ENCODE results near the gene P2RY12.

The P2RY12 gene

DNA sequence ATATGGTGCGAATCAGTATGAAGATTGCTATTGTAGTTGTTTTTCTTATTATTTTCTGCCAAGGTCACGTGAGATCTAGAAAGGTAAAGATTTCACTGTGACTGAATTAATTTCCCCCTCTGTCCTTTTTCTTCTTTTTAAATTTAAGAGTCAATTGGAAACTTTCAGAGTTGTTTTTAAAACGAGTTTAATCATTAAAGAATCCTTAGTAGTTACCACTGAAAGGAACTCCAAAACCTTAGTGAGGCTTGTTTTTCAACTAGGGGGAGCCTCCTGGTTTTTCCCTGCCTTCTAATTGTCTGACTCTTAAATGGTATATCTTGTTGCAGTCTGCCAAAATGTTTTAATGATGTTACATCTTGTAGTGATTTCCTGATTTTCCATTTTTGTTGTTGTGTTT lies 17.6 kb downstream of the P2RY12 start:
- H3K4me1 ChIP-seq (ENCODE audit: insufficient read depth, insufficient read length): no peaks in the 10 kb centered on the region
- H3K36me3 ChIP-seq (ENCODE audit: insufficient read depth, insufficient read length, low read length): peaks cover 3% of the 10 kb centered on the region
- H3K9ac ChIP-seq (ENCODE audit: insufficient read length, low read depth): no peak overlapping the region
- TF ChIP-seq YY1 (IDR thresholded peaks at IDR 0.05; ENCODE audit: insufficient read depth, insufficient read length) (no peak), SUZ12 (IDR thresholded peaks at IDR 0.05; ENCODE audit: extremely low read depth, insufficient read depth, insufficient read length) (no peak), ZNF274 (IDR thresholded peaks at IDR 0.05; ENCODE audit: low read depth, low read length) (no peak)
- H3K27me3 ChIP-seq (ENCODE audit: insufficient read depth, insufficient read length): no peaks in the 10 kb centered on the region
- no peak overlapping the region for H3K4me3 ChIP-seq (ENCODE audit: insufficient read length, low read depth)
- no peaks in the 10 kb centered on the region for H3K9me3 ChIP-seq (ENCODE audit: insufficient read depth, low read length)
- no peak for DNase-seq (ENCODE audit: low read depth, low spot score)

DNA sequence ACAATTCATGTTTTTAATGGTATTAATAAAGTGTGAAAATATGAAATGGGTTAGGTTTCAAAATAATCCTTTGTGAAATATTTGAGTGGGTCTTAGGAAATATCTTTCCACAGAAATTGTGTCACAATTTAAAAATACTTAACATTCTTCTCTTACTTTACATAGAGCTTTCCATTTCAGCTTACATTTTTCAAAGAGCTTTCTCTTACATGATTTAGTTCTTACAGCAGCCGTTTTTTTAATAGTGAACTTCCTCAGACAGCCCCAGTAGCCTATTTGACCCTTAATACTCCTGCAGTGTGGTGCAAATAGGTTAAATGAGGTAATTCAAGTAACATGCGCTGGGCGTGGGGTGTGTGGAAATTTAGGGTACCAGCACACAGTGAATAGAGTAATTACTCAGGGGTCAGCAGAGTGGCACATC lies 21.8 kb downstream of the P2RY12 start:
- Histone ChIP-seq H3K4me1 (ENCODE audit: insufficient read depth, insufficient read length) (no peaks in the 10 kb centered on the region), H3K9ac (ENCODE audit: insufficient read length, low read depth) (no peak overlapping the region), H3K4me3 (ENCODE audit: insufficient read length, low read depth) (no peak overlapping the region), H3K36me3 (ENCODE audit: insufficient read depth, insufficient read length, low read length) (peaks cover 3% of the 10 kb centered on the region), H3K27me3 (ENCODE audit: insufficient read depth, insufficient read length) (no peaks in the 10 kb centered on the region), H3K9me3 (ENCODE audit: insufficient read depth, low read length) (no peaks in the 10 kb centered on the region)
- no peak for DNase-seq (ENCODE audit: low read depth, low spot score)
- no peak for TF ChIP-seq YY1 (IDR thresholded peaks at IDR 0.05; ENCODE audit: insufficient read depth, insufficient read length)
- no peak for TF ChIP-seq ZNF274 (IDR thresholded peaks at IDR 0.05; ENCODE audit: low read depth, low read length)
- no peak for TF ChIP-seq SUZ12 (IDR thresholded peaks at IDR 0.05; ENCODE audit: extremely low read depth, insufficient read depth, insufficient read length)

DNA sequence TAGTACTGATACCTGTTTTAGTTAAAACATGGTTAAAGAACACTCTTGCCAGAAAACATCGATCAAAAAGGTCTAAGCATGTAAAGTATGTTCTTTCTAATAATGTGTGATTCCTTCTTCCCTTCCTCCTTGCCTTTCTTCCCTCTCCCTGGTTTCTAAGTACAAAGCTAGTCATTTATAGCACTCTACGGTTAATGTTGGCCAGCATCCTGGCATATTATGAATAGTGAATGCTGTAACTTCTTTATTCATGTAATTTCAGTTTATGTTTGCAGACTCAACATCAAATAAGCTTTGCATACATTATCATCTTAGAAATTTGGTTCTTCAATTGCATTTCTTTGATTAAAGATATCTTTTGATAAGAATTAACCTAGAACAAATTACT lies 27.1 kb downstream of the P2RY12 start:
- TF ChIP-seq ZNF274 (IDR thresholded peaks at IDR 0.05; ENCODE audit: low read depth, low read length) (no peak), YY1 (IDR thresholded peaks at IDR 0.05; ENCODE audit: insufficient read depth, insufficient read length) (no peak), SUZ12 (IDR thresholded peaks at IDR 0.05; ENCODE audit: extremely low read depth, insufficient read depth, insufficient read length) (no peak)
- Histone ChIP-seq H3K9ac (ENCODE audit: insufficient read length, low read depth) (no peak overlapping the region), H3K36me3 (ENCODE audit: insufficient read depth, insufficient read length, low read length) (peaks cover 8% of the 10 kb centered on the region), H3K27me3 (ENCODE audit: insufficient read depth, insufficient read length) (no peaks in the 10 kb centered on the region), H3K4me3 (ENCODE audit: insufficient read length, low read depth) (no peak overlapping the region), H3K4me1 (ENCODE audit: insufficient read depth, insufficient read length) (no peaks in the 10 kb centered on the region), H3K9me3 (ENCODE audit: insufficient read depth, low read length) (no peaks in the 10 kb centered on the region)
- no peak for DNase-seq (ENCODE audit: low read depth, low spot score)

DNA sequence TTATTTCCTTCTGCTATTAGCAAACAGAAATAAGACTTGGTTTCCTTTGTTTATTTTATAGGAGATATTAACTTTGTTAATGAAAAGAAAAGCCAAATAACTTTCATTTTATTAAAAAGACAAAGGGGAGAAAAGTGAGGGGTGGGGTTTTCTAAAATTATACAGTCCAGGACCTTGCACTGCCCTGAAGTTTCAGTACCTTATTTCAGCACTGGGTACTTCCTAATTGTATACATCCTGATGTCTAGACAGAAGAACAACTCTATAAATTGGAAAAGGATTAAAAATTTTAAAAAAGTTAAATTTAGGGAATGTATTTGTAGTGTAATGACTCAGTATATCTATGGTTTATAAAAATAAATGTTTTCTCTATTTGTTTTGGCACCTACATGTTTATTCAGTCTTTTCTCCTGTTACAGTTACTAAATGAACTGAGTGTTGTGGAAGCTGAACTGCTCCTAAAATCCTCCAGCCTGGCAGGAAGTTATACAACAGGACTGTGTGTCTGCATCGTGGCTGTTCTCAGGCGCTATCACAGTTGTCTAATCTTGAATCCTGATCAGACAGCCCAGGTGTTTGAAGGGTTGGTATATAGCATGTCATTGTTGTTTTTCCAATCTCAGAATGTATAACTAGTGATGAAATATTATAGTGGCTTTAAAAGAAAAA lies 27.6 kb downstream of the P2RY12 start:
- TF ChIP-seq ZNF274 (IDR thresholded peaks at IDR 0.05; ENCODE audit: low read depth, low read length) (no peak), SUZ12 (IDR thresholded peaks at IDR 0.05; ENCODE audit: extremely low read depth, insufficient read depth, insufficient read length) (no peak), YY1 (IDR thresholded peaks at IDR 0.05; ENCODE audit: insufficient read depth, insufficient read length) (no peak)
- DNase-seq (ENCODE audit: low read depth, low spot score): no peak

GRCh38 chr3:151351648-151352047 lies 32.9 kb downstream of the P2RY12 start:
- H3K9ac ChIP-seq (ENCODE audit: insufficient read length, low read depth): no peak overlapping the region
- no peaks in the 10 kb centered on the region for H3K27me3 ChIP-seq (ENCODE audit: insufficient read depth, insufficient read length)
- no peaks in the 10 kb centered on the region for H3K9me3 ChIP-seq (ENCODE audit: insufficient read depth, low read length)
- H3K36me3 ChIP-seq (ENCODE audit: insufficient read depth, insufficient read length, low read length): peaks cover 4% of the 10 kb centered on the region
- DNase-seq (ENCODE audit: low read depth, low spot score): no peak
- H3K4me3 ChIP-seq (ENCODE audit: insufficient read length, low read depth): no peak overlapping the region
- no peak for TF ChIP-seq YY1 (IDR thresholded peaks at IDR 0.05; ENCODE audit: insufficient read depth, insufficient read length)
- TF ChIP-seq ZNF274 (IDR thresholded peaks at IDR 0.05; ENCODE audit: low read depth, low read length): no peak
- no peak for TF ChIP-seq SUZ12 (IDR thresholded peaks at IDR 0.05; ENCODE audit: extremely low read depth, insufficient read depth, insufficient read length)
- H3K4me1 ChIP-seq (ENCODE audit: insufficient read depth, insufficient read length): peaks cover 2% of the 10 kb centered on the region

More for the DNA sequence above, 27.6 kb downstream of the P2RY12 start:
- H3K36me3 ChIP-seq (ENCODE audit: insufficient read depth, insufficient read length, low read length): peaks cover 8% of the 10 kb centered on the region
- no peak overlapping the region for H3K4me3 ChIP-seq (ENCODE audit: insufficient read length, low read depth)
- H3K4me1 ChIP-seq (ENCODE audit: insufficient read depth, insufficient read length): no peaks in the 10 kb centered on the region
- H3K9me3 ChIP-seq (ENCODE audit: insufficient read depth, low read length): no peaks in the 10 kb centered on the region
- H3K9ac ChIP-seq (ENCODE audit: insufficient read length, low read depth): no peak overlapping the region
- H3K27me3 ChIP-seq (ENCODE audit: insufficient read depth, insufficient read length): no peaks in the 10 kb centered on the region

- H3K4me1 ChIP-seq (ENCODE audit: insufficient read depth, insufficient read length): peaks cover 2% of the 10 kb centered on the region
- no peak for DNase-seq (ENCODE audit: low read depth, low spot score)
- no peaks in the 10 kb centered on the region for H3K27me3 ChIP-seq (ENCODE audit: insufficient read depth, insufficient read length)
- no peak overlapping the region for H3K9ac ChIP-seq (ENCODE audit: insufficient read length, low read depth)
- H3K9me3 ChIP-seq (ENCODE audit: insufficient read depth, low read length): no peaks in the 10 kb centered on the region
- no peak overlapping the region for H3K4me3 ChIP-seq (ENCODE audit: insufficient read length, low read depth)
- TF ChIP-seq ZNF274 (IDR thresholded peaks at IDR 0.05; ENCODE audit: low read depth, low read length) (no peak), YY1 (IDR thresholded peaks at IDR 0.05; ENCODE audit: insufficient read depth, insufficient read length) (no peak), SUZ12 (IDR thresholded peaks at IDR 0.05; ENCODE audit: extremely low read depth, insufficient read depth, insufficient read length) (no peak)
- H3K36me3 ChIP-seq (ENCODE audit: insufficient read depth, insufficient read length, low read length): peaks cover 4% of the 10 kb centered on the region
Observed at GRCh38 chr3:151351219-151351618, 33.3 kb downstream of the P2RY12 start.

- Histone ChIP-seq H3K9ac (ENCODE audit: insufficient read length, low read depth) (no peak overlapping the region), H3K27me3 (ENCODE audit: insufficient read depth, insufficient read length) (no peaks in the 10 kb centered on the region), H3K4me1 (ENCODE audit: insufficient read depth, insufficient read length) (peaks cover 2% of the 10 kb centered on the region), H3K36me3 (ENCODE audit: insufficient read depth, insufficient read length, low read length) (peaks cover under 1% of the 10 kb centered on the region), H3K4me3 (ENCODE audit: insufficient read length, low read depth) (no peak overlapping the region), H3K9me3 (ENCODE audit: insufficient read depth, low read length) (no peaks in the 10 kb centered on the region)
- TF ChIP-seq ZNF274 (IDR thresholded peaks at IDR 0.05; ENCODE audit: low read depth, low read length): no peak
- TF ChIP-seq YY1 (IDR thresholded peaks at IDR 0.05; ENCODE audit: insufficient read depth, insufficient read length): no peak
- no peak for TF ChIP-seq SUZ12 (IDR thresholded peaks at IDR 0.05; ENCODE audit: extremely low read depth, insufficient read depth, insufficient read length)
- no peak for DNase-seq (ENCODE audit: low read depth, low spot score)
Observed at GRCh38 chr3:151350656-151351055, 33.9 kb downstream of the P2RY12 start.
